ENCODE measurements around the gene NAALADL2. TPM values are rescaled to one million over a fixed set of nuclear protein-coding genes. Genes with fewer than 3 reads are reported as not detected.
A peak's percentile ranks its signal among the peaks of the same experiment; 100 is the strongest.

Gene NAALADL2
- total and polyA plus RNA-seq, 2 of the 13 experiments (the other 11 are each of a cell fraction or from before 2014, with no cell fraction given): 0.08 TPM; not detected in 1

DNA sequence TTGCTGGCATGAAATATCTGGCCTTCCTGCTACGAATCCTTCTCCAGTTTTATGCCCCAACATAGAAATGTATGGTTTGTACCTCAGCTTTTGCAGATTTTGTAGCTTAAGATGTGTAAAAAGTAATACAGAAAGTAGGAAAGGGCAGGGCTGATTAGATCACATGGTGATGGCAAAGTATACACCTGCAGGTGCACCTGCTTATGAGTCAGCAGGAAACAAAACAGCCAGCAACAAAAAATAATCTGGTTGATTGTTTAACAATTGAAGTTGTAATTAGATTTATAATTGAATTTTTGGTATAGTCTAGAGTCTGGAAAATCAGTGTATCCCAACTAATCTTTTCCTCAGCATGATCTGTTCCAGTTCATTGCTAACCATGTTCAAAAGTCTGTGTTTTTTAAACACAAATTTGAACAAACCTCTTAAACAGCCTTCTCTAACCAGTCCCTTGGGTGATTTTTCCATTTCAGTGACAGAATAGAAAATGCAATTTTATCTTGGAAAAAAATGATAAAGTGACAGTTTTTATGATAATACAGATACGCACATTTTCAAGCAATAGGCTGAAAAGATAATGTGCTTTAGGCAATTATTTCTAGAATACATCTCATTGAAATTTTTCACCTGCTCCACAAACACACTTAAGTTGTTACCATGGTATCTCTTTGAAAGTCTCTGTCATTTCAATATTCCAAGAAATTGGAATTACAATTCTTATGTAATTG lies 477.4 kb downstream of the NAALADL2 start (continued):
- no peak for TF ChIP-seq RBM39 (IDR thresholded peaks at IDR 0.05; ENCODE audit: low read depth, low read length, poor library complexity, severe bottlenecking)

DNA sequence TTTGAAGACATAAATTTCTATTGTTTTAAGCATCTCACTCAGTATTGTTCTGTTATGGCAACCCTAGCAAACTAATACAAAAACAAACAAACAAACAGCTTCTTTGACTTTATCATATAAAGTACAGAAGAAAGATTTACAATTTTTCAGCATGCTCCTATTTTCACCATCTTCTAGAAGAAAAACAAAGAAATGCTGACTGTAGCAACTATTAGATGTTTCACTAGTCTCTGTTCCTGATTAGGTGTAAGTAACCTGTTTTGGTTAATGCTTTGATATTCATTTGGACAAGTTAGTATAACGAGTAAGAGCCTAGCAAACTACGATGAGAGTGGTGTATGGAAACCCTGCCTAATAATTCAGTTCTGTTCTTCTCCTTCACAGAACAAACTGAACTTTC lies 478.5 kb downstream of the NAALADL2 start:
- 0% methylated on average over 2 of the region's 2 CpGs for WGBS (ENCODE audit: low lambda C conversion rate)
- POLR2A ChIA-PET: no interaction called here
- Histone ChIP-seq H3K4me1 (ENCODE audit: insufficient read depth, low read length) (no peaks in the 10 kb centered on the region), H3K9me3 (ENCODE audit: low read length) (no peaks in the 10 kb centered on the region), H3K36me3 (replicated peaks in 1 of 2; ENCODE audit: control insufficient read depth in 1 of 2, insufficient read depth in 2 of 2, low read length in 2 of 2) (no peaks in the 10 kb centered on the region), H3K4me2 (ENCODE audit: low read depth, low read length) (no peak overlapping the region), H3K27ac (ENCODE audit: extremely low read length, insufficient read depth, low read length) (no peak overlapping the region), H4K20me1 (ENCODE audit: insufficient read depth, low read length) (no peaks in the 10 kb centered on the region), H3K27me3 (ENCODE audit: control insufficient read depth in 1 of 2, insufficient read depth in 2 of 2, low read length in 2 of 2) (no peaks in the 10 kb centered on the region), H2AFZ (ENCODE audit: low read length) (no peak overlapping the region), H3K4me3 (replicated peaks in 1 of 3; ENCODE audit: insufficient read depth in 1 of 3, low read depth in 2 of 3, low read length in 3 of 3) (no peak overlapping the region), H3K9ac (ENCODE audit: insufficient read depth, low read depth, low read length) (no peak overlapping the region), H3K79me2 (ENCODE audit: insufficient read depth, low read length) (no peaks in the 10 kb centered on the region)
- DNase-seq (ENCODE audit: low spot score) (no peak), FAIRE-seq (no peak), ATAC-seq (no peak)
- CTCF ChIA-PET (ENCODE audit: low intra/inter-chr PET ratio, low total read pairs): no interaction called here
- in situ Hi-C loops (cut with HindIII; ENCODE audit: extremely low pct_ligation_motif_present, low pct_unique_long_range_greater_than_20kb): no loop called here
- intact Hi-C loops (cut with micrococcal nuclease; ENCODE audit: unreplicated experiment): no loop called here
- BruUV-seq (replicated peaks): no TSS peak
- TF ChIP-seq MAFF (IDR thresholded peaks at IDR 0.05; ENCODE audit: low read depth, low read length) (peak; percentile 51), AHR (CRISPR knock-in tag; IDR thresholded peaks at IDR 0.05) (no peak), MAFK (conservative IDR thresholded peaks at IDR 0.05 in 1 of 2, IDR thresholded peaks at IDR 0.05 in 1 of 2; ENCODE audit: low read length in 2 of 2) (peak; percentile 47 to 74; a peak in 3 of 4 replicates)
- TF ChIP-seq, protein P1, sequence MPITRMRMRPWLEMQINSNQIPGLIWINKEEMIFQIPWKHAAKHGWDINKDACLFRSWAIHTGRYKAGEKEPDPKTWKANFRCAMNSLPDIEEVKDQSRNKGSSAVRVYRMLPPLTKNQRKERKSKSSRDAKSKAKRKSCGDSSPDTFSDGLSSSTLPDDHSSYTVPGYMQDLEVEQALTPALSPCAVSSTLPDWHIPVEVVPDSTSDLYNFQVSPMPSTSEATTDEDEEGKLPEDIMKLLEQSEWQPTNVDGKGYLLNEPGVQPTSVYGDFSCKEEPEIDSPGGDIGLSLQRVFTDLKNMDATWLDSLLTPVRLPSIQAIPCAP (CRISPR knock-in tag; IDR thresholded peaks at IDR 0.05; ENCODE audit: low read depth): no peak
